Muscle layer of colon (tissue), 2 donors: Measurements from ENCODE around the gene KIAA1755.
A peak's percentile ranks its signal among the peaks of the same experiment; 100 is the strongest.

Experiments
- H3K27ac ChIP-seq: one replicate; pipeline ENCODE4 v1.7.0; 2013; ENCODE audit warnings: low read depth, mild to moderate bottlenecking, low read length, moderate library complexity
- H3K27me3 ChIP-seq, 2 donors: one replicate each; pipeline ENCODE4 v1.7.0; 2013; ENCODE audit warnings: low read length in 2 of 2, mild to moderate bottlenecking in 2 of 2; ENCODE audit not compliant: insufficient read depth in 2 of 2, control insufficient read depth in 1 of 2
- H3K36me3 ChIP-seq: one replicate; pipeline ENCODE4 v1.7.0; 2013; ENCODE audit warnings: mild to moderate bottlenecking, low read length; ENCODE audit not compliant: insufficient read depth
- H3K4me1 ChIP-seq: one replicate; pipeline ENCODE4 v1.7.0; 2013; ENCODE audit warnings: mild to moderate bottlenecking, low read length; ENCODE audit not compliant: insufficient read depth
- H3K4me3 ChIP-seq, 2 donors: one replicate each; pipeline ENCODE4 v1.7.0; 2013; ENCODE audit warnings: low read length in 2 of 2, low read depth in 1 of 2, mild to moderate bottlenecking in 1 of 2, moderate library complexity in 1 of 2
- H3K9ac ChIP-seq: one replicate; pipeline ENCODE4 v1.7.0; 2013; ENCODE audit warnings: low read length
- H3K9me3 ChIP-seq: one replicate; pipeline ENCODE4 v1.7.0; 2013; ENCODE audit warnings: mild to moderate bottlenecking, low read length
- donor health status: abdominal sarcoma.
- donor health status: Adenocarcinoma of cecum.

Gene KIAA1755

GRCh38 chr20:38260378-38261053 lies at the start of gene KIAA1755:
KIAA1755 (minus strand) TSS chr20:38260735; CDS start chr20:38260500, 235 bp downstream.
- H3K27me3 ChIP-seq = peaks cover 4 to 7% of the 10 kb centered on the region in 2 donors
- peaks cover under 1% of the 10 kb centered on the region for H3K9me3 ChIP-seq
- H3K9ac ChIP-seq = peak within 1 kb of the TSS; percentile 5
- no peaks in the 10 kb centered on the region for H3K4me1 ChIP-seq
- H3K36me3 ChIP-seq = no peaks in the 10 kb centered on the region
- H3K27ac ChIP-seq = peak within 1 kb of the TSS; percentile 63
- H3K4me3 ChIP-seq = peak within 1 kb of the TSS; percentile 47 to 55

GRCh38 chr20:38308447-38308846 lies 47.9 kb upstream of the KIAA1755 start:
- no peaks in the 10 kb centered on the region for H3K9me3 ChIP-seq
- H3K27ac ChIP-seq = no peak overlapping the region
- H3K36me3 ChIP-seq = no peaks in the 10 kb centered on the region
- no peak overlapping the region for H3K4me3 ChIP-seq
- H3K4me1 ChIP-seq = no peaks in the 10 kb centered on the region
- no peaks in the 10 kb centered on the region for H3K27me3 ChIP-seq
- no peak overlapping the region for H3K9ac ChIP-seq

GRCh38 chr20:38308047-38308438 lies 47.5 kb upstream of the KIAA1755 start:
- Histone ChIP-seq H3K9ac (no peak overlapping the region), H3K36me3 (no peaks in the 10 kb centered on the region), H3K9me3 (no peaks in the 10 kb centered on the region)

GRCh38 chr20:38307371-38308046 lies 47.0 kb upstream of the KIAA1755 start:
- no peaks in the 10 kb centered on the region for H3K27me3 ChIP-seq
- no peak overlapping the region for H3K4me3 ChIP-seq
- H3K4me1 ChIP-seq = no peaks in the 10 kb centered on the region
- no peak overlapping the region for H3K9ac ChIP-seq
- no peaks in the 10 kb centered on the region for H3K36me3 ChIP-seq
- H3K27ac ChIP-seq = no peak overlapping the region
- H3K9me3 ChIP-seq = no peaks in the 10 kb centered on the region

More at GRCh38 chr20:38308047-38308438, 47.5 kb upstream of the KIAA1755 start:
- H3K4me1 ChIP-seq = no peaks in the 10 kb centered on the region
- H3K27me3 ChIP-seq = no peaks in the 10 kb centered on the region
- H3K4me3 ChIP-seq = no peak overlapping the region
- H3K27ac ChIP-seq = no peak overlapping the region

- H3K27me3 ChIP-seq = no peaks in the 10 kb centered on the region
- no peaks in the 10 kb centered on the region for H3K4me1 ChIP-seq
- H3K9me3 ChIP-seq = no peaks in the 10 kb centered on the region
- H3K36me3 ChIP-seq = no peaks in the 10 kb centered on the region
- H3K4me3 ChIP-seq = no peak overlapping the region
- no peak overlapping the region for H3K9ac ChIP-seq
- H3K27ac ChIP-seq = no peak overlapping the region
Measured at GRCh38 chr20:38306379-38306778, 45.8 kb upstream of the KIAA1755 start.

- Histone ChIP-seq H3K4me3 (no peak overlapping the region), H3K36me3 (no peaks in the 10 kb centered on the region), H3K9ac (no peak overlapping the region), H3K4me1 (no peaks in the 10 kb centered on the region), H3K9me3 (no peaks in the 10 kb centered on the region), H3K27me3 (no peaks in the 10 kb centered on the region), H3K27ac (no peak overlapping the region)
Measured at GRCh38 chr20:38305541-38305940, 45.0 kb upstream of the KIAA1755 start.

- Histone ChIP-seq H3K9me3 (no peaks in the 10 kb centered on the region), H3K27me3 (no peaks in the 10 kb centered on the region), H3K4me1 (peaks cover under 1% of the 10 kb centered on the region), H3K36me3 (no peaks in the 10 kb centered on the region), H3K4me3 (no peak overlapping the region), H3K9ac (no peak overlapping the region), H3K27ac (no peak overlapping the region)
Measured at GRCh38 chr20:38304845-38305447, 44.4 kb upstream of the KIAA1755 start.

GRCh38 chr20:38303908-38304379 lies 43.4 kb upstream of the KIAA1755 start, which contains the start of gene BPI:
BPI (plus strand) TSS chr20:38304156; CDS start chr20:38304224, 68 bp downstream.
- H3K4me1 ChIP-seq = peaks cover 6% of the 10 kb centered on the region
- H3K27me3 ChIP-seq = no peaks in the 10 kb centered on the region
- H3K9ac ChIP-seq = no peak within 1 kb of the TSS
- no peak within 1 kb of the TSS for H3K4me3 ChIP-seq
- no peaks in the 10 kb centered on the region for H3K36me3 ChIP-seq
- H3K27ac ChIP-seq = no peak within 1 kb of the TSS
- H3K9me3 ChIP-seq = no peaks in the 10 kb centered on the region

- no peak overlapping the region for H3K27ac ChIP-seq
- peaks cover 6% of the 10 kb centered on the region for H3K4me1 ChIP-seq
- H3K9ac ChIP-seq = no peak overlapping the region
- H3K36me3 ChIP-seq = no peaks in the 10 kb centered on the region
- no peak overlapping the region for H3K4me3 ChIP-seq
- H3K9me3 ChIP-seq = no peaks in the 10 kb centered on the region
- H3K27me3 ChIP-seq = no peaks in the 10 kb centered on the region
Measured at GRCh38 chr20:38302786-38303185, 42.3 kb upstream of the KIAA1755 start.

GRCh38 chr20:38301309-38301708 lies 40.8 kb upstream of the KIAA1755 start:
- Histone ChIP-seq H3K9me3 (no peaks in the 10 kb centered on the region), H3K27me3 (no peaks in the 10 kb centered on the region), H3K4me1 (peaks cover 6% of the 10 kb centered on the region), H3K36me3 (no peaks in the 10 kb centered on the region), H3K27ac (no peak overlapping the region), H3K4me3 (no peak overlapping the region), H3K9ac (no peak overlapping the region)

- no peaks in the 10 kb centered on the region for H3K27me3 ChIP-seq
- H3K4me3 ChIP-seq = no peak overlapping the region
- no peaks in the 10 kb centered on the region for H3K36me3 ChIP-seq
- H3K9ac ChIP-seq = no peak overlapping the region
- peaks cover 6% of the 10 kb centered on the region for H3K4me1 ChIP-seq
- H3K27ac ChIP-seq = no peak overlapping the region
- no peaks in the 10 kb centered on the region for H3K9me3 ChIP-seq
Measured at GRCh38 chr20:38300438-38300837, 39.9 kb upstream of the KIAA1755 start.
